Measurements from ENCODE around the gene ARCN1. TPM values are rescaled to one million over a fixed set of nuclear protein-coding genes. Genes with fewer than 3 reads are reported as not detected.

Gene ARCN1
- total RNA-seq, 4 donors from 2014 or later = 67.8 to 81.6 (median 78.1) TPM

DNA sequence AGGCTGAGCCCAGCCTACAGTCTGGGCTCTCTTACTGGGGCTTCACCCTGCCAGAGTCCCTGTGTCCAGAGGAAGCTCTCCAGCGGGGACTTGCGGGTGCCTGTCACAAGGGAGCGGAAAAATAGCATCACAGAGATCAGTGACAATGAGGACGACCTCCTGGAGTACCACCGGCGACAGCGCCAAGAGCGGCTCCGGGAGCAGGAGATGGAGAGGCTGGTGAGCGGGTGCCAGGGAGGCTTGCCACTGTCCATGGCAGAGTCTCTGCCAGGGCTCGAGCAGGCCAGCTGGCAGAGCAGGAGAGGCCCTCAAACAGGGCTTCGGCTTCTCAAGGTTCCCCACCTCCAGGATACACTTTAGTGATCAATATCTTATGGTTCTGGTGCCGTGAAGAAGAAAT lies 56.2 kb downstream of the ARCN1 start:
- DNase-seq = no peak

DNA sequence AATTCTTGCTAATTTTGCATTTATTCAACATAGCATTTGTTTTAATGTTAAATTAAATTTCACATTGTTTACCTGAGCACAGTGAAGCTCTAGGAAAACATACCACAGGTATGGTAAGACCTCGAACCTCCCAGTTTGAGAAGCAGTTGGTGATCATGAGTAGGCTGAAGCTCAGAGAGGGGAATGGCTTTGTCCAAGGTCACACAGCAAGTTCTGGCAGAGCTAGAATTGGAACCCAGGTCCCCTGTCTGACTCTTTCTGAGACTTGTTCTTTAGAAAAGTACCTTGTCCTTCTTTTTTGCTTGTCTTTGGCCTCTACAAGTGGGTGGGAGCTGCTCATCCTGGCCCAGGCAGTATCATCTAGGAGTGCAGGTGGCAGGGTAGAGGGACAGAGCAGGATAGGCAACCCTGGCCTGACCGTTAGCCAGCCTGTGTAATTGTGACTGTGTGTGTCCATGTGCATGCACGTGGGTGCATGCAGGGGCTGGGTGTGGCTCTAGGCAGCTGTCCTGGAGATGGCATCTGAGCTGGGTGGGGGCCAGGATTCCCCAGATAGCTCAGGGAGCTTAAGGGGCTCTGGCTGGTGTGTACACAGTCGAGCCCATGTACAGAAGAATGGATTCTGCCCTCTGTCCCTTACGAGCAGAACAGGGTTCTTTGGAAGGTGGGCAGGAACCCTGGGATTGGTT lies 56.8 kb downstream of the ARCN1 start:
- Histone ChIP-seq H3K27ac (peak overlapping the region in 1 of 4 donors; percentile 9), H3K4me3 (no peak overlapping the region), H3K27me3 (no peaks in the 10 kb centered on the region), H3K9me3 (no peaks in the 10 kb centered on the region), H3K36me3 (peaks cover 0 to 73% (median 10%) of the 10 kb centered on the region in 3 donors), H3K4me1 (peaks cover 12 to 84% (median 41%) of the 10 kb centered on the region in 3 donors)
- intact Hi-C loops (cut with DNase I) = no loop called here
- TF ChIP-seq, protein P1, sequence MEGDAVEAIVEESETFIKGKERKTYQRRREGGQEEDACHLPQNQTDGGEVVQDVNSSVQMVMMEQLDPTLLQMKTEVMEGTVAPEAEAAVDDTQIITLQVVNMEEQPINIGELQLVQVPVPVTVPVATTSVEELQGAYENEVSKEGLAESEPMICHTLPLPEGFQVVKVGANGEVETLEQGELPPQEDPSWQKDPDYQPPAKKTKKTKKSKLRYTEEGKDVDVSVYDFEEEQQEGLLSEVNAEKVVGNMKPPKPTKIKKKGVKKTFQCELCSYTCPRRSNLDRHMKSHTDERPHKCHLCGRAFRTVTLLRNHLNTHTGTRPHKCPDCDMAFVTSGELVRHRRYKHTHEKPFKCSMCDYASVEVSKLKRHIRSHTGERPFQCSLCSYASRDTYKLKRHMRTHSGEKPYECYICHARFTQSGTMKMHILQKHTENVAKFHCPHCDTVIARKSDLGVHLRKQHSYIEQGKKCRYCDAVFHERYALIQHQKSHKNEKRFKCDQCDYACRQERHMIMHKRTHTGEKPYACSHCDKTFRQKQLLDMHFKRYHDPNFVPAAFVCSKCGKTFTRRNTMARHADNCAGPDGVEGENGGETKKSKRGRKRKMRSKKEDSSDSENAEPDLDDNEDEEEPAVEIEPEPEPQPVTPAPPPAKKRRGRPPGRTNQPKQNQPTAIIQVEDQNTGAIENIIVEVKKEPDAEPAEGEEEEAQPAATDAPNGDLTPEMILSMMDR (IDR thresholded peaks at IDR 0.05) = no peak
- TF ChIP-seq POLR2A (IDR thresholded peaks at IDR 0.05) = no peak
- WGBS, 2 donors = 38 to 45% methylated on average over 4 to 5 of the region's 5 CpGs
- no peak for DNase-seq

More for the DNA sequence above, 56.2 kb downstream of the ARCN1 start:
- H3K9me3 ChIP-seq = no peaks in the 10 kb centered on the region
- no peak overlapping the region for H3K4me3 ChIP-seq
- H3K4me1 ChIP-seq = peaks cover 12 to 84% (median 39%) of the 10 kb centered on the region in 3 donors
- whole genome bisulfite sequencing, 2 donors = 78 to 80% methylated on average over 9 to 11 of the region's 13 CpGs
- intact Hi-C loops (cut with DNase I) = no loop called here
- H3K36me3 ChIP-seq = peaks cover 0 to 73% (median 10%) of the 10 kb centered on the region in 3 donors
- no peak overlapping the region for H3K27ac ChIP-seq
- H3K27me3 ChIP-seq = no peaks in the 10 kb centered on the region
- TF ChIP-seq, protein P1 (IDR thresholded peaks at IDR 0.05) = no peak
- TF ChIP-seq POLR2A (IDR thresholded peaks at IDR 0.05) = no peak

DNA sequence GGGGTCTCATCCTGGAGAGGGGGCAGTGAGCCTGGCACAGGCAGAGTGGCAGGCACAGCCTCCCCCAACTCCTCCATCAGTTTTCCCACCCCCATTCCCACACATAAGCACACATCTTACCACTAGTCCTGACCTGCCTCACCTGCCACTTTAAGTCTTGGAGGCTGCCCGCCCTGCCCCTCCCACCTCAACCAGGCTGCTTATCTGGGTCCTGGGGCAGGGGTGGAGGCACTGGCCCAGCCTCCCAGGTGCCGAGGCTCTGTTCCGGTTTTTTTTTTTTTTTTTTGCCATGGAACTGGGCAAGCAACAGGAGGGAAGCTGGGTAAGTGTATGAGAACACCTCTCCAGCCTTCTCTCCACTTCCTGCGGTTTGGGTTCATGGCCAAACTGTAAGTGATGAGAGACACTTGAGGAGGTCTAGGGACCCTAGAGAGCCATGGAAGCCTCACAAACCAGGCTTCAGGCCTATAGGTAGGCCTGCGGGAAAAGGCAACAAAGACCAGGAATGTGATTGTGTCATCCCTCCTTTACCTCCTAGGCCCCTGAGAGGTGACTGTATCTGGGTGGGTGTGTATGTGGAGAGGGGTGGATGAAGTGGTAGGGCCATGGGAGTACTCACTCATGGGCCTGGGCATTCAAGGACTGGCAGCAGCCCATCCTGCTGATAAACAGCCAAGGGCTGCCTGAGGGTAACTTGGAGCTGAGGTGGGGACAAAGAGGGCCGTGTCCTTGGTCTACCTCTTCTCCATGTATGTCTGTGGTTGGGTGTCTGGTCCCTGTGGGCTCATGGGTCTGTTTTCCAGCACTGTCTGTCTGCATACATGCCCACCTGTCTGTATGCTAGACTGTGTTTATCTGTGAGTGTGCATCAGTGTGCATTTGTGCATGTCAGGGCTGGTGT lies 57.8 kb downstream of the ARCN1 start:
- Histone ChIP-seq H3K4me3 (no peak overlapping the region), H3K27me3 (no peaks in the 10 kb centered on the region), H3K9me3 (no peaks in the 10 kb centered on the region), H3K4me1 (peaks cover 22 to 84% (median 43%) of the 10 kb centered on the region in 3 donors), H3K27ac (peak overlapping the region in 1 of 4 donors; percentile 28), H3K36me3 (peaks cover 0 to 69% (median 10%) of the 10 kb centered on the region in 3 donors)
- TF ChIP-seq, protein P1 (IDR thresholded peaks at IDR 0.05) = no peak
- TF ChIP-seq POLR2A (IDR thresholded peaks at IDR 0.05) = no peak
- WGBS, 2 donors = 7 to 47% methylated on average over 5 to 6 of the region's 6 CpGs
- no peak for DNase-seq
- intact Hi-C loops (cut with DNase I) = no loop called here

DNA sequence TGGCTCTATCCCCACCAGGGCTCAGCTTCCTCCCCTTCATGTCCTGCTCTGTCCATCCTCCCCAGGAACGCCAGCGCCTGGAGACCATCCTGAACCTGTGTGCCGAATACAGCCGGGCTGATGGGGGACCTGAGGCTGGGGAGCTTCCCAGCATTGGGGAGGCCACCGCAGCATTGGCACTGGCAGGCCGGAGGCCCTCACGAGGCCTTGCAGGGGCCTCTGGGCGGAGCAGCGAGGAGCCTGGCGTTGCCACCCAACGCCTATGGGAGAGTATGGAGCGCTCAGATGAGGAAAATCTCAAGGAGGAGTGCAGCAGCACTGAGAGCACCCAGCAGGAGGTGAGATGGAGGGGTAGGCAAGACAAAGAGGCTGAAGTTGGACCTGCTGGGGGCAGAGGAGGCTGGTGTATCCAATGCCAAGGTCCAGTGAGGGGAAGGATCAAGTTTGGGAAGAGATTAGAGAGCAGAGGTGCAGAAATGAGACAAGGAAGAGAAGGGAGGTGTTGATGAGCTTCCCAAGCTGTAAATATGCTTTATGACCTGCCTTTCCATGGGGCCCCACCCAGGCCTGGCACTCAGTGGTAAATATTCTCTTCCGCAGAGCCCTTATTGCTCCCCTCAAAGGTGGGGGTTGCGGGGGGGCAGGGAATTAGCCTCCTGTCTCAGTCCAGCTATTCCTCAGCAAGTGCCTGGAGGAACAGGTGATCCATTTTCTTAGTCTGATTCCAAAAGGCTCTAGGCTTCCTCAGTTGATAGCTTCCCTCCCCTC lies 59.1 kb downstream of the ARCN1 start:
- H3K36me3 ChIP-seq = peaks cover 0 to 62% (median 10%) of the 10 kb centered on the region in 3 donors
- peak overlapping the region in 1 of 4 donors; percentile 28 for H3K27ac ChIP-seq
- H3K4me3 ChIP-seq = no peak overlapping the region
- H3K27me3 ChIP-seq = no peaks in the 10 kb centered on the region
- 68 to 96% methylated on average over 4 of the region's 14 CpGs for WGBS, 2 donors
- H3K9me3 ChIP-seq = no peaks in the 10 kb centered on the region
- intact Hi-C loops (cut with DNase I) = no loop called here
- no peak for TF ChIP-seq POLR2A (IDR thresholded peaks at IDR 0.05)
- TF ChIP-seq, protein P1 (IDR thresholded peaks at IDR 0.05) = no peak
- DNase-seq = no peak
- peaks cover 14 to 84% (median 39%) of the 10 kb centered on the region in 3 donors for H3K4me1 ChIP-seq

Measured in esophagus squamous epithelium (tissue), 5 donors.